Measurements from ENCODE around the gene SAXO2.
"Not testable (repeated sequence)": the region's sequence is repeated elsewhere in the genome, so short reads cannot be mapped to it uniquely, and the experiment has no call there.

SAXO2 gene, protein sequence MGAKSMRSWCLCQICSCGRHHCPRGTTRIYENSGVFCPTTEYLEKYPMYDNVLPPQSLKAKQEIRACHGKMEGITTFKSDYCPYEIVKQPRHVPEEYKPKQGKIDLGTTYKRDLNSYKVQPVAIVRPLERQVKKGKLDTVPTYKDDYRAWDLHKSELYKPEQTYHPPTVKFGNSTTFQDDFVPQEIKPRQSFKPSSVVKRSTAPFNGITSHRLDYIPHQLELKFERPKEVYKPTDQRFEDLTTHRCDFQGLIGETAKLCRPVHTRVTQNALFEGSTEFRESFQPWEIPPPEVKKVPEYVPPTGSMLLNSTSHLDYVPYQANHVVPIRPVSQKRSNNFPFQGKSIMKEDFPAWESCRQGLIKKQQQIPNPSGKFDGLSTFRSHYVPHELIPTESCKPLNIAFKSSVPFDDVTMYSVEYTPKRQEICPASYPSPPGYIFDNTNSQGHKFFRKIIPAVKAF

DNA sequence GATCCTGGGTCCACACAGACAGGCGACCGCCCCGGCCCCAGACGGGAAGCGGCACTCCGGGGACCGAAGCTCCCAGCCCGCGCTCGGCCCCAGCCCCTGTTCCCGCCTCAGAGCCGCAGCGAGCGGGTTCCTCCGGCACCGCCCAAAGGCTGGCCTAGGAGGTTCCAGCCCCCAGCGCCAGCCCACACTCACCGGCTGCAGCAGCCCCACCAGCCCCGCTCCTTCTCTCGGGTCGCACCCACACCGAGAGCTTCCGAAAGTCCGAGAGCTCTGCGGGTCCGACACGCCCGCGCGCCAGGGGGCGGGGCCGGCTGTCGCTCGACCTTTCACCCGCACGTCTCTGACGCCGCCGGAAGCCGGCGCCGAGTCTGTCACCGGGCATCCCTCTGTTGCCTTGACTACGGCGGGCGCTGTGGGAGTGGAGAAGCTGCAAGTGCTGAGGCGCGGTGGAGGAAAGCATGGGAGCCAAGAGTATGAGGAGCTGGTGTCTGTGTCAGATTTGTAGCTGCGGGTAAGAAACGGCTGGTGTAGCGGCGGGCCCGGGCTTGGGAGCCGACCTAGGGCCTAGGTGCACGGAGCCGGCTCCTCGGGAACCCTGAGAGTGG lies at the start of gene SAXO2, which contains the start of gene EFL1:
TSS of gene SAXO2 (plus strand) at position 397 of the 605 bp plus-strand sequence. CDS start at position 459, 62 bp downstream.
TSS of gene EFL1 (minus strand) at position 313 of the 605 bp plus-strand sequence. CDS start 956 bp downstream, outside the sequence.
- intact Hi-C loops (cut with micrococcal nuclease), result no loop called here

DNA sequence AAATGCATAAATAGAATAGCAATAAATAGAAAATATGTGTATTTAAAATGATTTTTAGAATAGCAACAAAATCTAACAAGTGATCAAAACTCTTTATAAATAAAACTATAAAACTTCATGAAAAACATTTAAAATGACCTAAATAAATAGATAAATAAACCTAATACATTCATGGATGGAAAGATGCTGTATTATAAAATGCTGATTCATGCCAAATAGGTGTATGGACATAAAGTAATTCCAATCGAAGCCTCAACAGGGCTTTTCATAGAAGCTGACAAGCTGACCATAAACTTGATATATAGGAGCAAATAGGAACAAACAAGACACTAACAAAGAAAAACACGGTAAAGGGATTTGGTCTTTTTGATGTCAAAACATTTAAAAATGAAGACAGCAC lies 46.5 kb upstream of the SAXO2 start:
- H3K9me3 Mint-ChIP-seq; H3K4me1 Mint-ChIP-seq (ENCODE audit: low read depth); H3K4me3 Mint-ChIP-seq; intact Hi-C loops (cut with micrococcal nuclease); H3K27ac Mint-ChIP-seq; H3K27me3 Mint-ChIP-seq: not testable (repeated sequence)
- H3K36me3 Mint-ChIP-seq (ENCODE audit: low read depth), result peaks cover 74% of the 10 kb centered on the region

More for the DNA sequence above, at the start of gene SAXO2, which contains the start of gene EFL1:
- peak within 1 kb of the TSS; percentile 94 for H3K4me3 Mint-ChIP-seq
- H3K36me3 Mint-ChIP-seq (ENCODE audit: low read depth), result peaks cover 28% of the 10 kb centered on the region
- H3K27ac Mint-ChIP-seq, result peak within 1 kb of the TSS; percentile 91
- no peaks in the 10 kb centered on the region for H3K27me3 Mint-ChIP-seq
- H3K9me3 Mint-ChIP-seq, result no peaks in the 10 kb centered on the region
- H3K4me1 Mint-ChIP-seq (ENCODE audit: low read depth), result peaks cover 33% of the 10 kb centered on the region

DNA sequence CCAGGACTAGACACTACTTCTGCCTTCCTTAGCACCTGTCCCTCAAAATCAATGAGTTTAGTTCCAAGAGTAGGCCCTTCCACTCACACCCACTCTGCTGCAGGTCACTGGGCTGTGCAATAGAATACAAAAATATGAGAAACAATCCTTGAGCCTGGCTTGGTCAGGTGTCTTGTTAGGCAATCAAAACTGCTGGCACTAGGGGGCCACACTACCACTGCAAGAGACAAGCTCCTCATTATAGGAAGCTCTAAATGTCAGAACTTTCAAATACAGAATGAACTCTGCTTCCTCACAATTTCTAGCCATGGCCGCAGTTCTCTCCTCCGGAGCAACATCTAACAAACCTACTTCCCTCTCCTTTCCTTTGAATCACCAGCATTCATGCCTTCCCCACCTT lies 41.1 kb upstream of the SAXO2 start:
- H3K9me3 Mint-ChIP-seq; H3K4me3 Mint-ChIP-seq; H3K27me3 Mint-ChIP-seq; intact Hi-C loops (cut with micrococcal nuclease): not testable (repeated sequence)
- Mint-ChIP-seq H3K36me3 (ENCODE audit: low read depth) (peaks cover 57% of the 10 kb centered on the region), H3K4me1 (ENCODE audit: low read depth) (peaks cover 15% of the 10 kb centered on the region), H3K27ac (peak overlapping the region; percentile 62)

DNA sequence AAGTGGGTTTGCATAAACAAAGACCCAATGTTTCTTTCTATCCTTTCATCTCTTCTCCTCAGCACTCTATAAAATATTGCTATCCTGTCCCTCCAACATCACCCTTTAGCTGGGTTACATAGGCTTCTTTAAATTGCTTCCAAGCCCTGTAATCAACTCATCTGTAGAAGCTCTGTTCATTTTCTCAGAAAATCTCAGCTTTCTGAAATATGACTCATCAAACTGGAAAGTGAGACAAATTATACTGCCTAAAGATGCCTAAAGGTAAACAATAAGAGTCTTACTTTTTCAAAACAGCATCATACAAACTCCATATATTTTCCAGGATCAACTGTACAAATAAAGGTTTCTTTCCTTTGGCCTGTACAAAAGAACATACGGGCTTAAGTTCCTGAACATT lies 33.9 kb upstream of the SAXO2 start:
- Mint-ChIP-seq H3K36me3 (ENCODE audit: low read depth) (peaks cover 49% of the 10 kb centered on the region), H3K9me3 (no peaks in the 10 kb centered on the region), H3K4me1 (ENCODE audit: low read depth) (peaks cover 21% of the 10 kb centered on the region), H3K27ac (no peak overlapping the region), H3K4me3 (no peak overlapping the region), H3K27me3 (no peaks in the 10 kb centered on the region)
- intact Hi-C loops (cut with micrococcal nuclease), result no loop called here

DNA sequence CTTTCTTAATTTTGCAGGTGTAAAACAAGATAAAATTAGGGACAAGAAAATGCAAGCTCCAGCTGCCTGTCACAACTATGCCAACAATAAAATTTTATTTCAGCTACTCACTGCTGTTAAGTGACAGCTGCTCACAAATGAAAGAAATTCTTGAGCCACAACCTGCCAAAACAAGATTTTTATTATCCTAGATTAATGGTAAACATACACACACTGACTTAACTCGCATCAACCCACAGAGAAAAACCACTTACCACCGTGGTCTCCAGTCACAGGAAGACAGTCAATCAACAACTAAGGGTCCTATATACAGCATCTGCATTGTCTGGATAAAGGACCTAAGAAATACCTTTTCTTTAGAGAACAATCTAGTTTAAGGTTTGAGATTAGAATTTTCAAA lies 31.4 kb upstream of the SAXO2 start:
- intact Hi-C loops (cut with micrococcal nuclease), result no loop called here
- Mint-ChIP-seq H3K27ac (no peak overlapping the region), H3K27me3 (no peaks in the 10 kb centered on the region), H3K9me3 (no peaks in the 10 kb centered on the region), H3K36me3 (ENCODE audit: low read depth) (peaks cover 43% of the 10 kb centered on the region), H3K4me3 (no peak overlapping the region), H3K4me1 (ENCODE audit: low read depth) (peaks cover 22% of the 10 kb centered on the region)

DNA sequence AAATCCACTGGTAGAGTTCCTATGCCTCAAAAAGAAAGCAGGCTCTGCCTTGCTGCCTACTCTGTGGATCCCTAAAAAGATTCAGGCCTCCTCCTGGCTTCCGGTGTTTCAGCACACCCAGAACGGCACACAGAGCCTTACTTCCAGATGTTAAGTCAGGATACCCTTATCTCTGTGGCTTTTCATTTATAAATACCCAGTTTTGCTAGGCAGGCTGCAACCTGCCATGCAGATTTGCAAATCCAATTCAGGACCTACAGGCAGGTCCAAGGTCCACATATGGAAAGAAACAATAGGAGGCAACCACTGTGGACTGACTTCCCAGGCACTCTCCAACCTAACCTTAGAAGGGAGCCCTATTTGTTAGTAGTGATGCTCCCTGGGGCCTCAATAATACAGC lies 30.8 kb upstream of the SAXO2 start:
- Mint-ChIP-seq H3K27me3 (no peaks in the 10 kb centered on the region), H3K36me3 (ENCODE audit: low read depth) (peaks cover 43% of the 10 kb centered on the region), H3K27ac (no peak overlapping the region), H3K4me1 (ENCODE audit: low read depth) (peaks cover 16% of the 10 kb centered on the region), H3K4me3 (no peak overlapping the region), H3K9me3 (no peaks in the 10 kb centered on the region)
- intact Hi-C loops (cut with micrococcal nuclease), result no loop called here

DNA sequence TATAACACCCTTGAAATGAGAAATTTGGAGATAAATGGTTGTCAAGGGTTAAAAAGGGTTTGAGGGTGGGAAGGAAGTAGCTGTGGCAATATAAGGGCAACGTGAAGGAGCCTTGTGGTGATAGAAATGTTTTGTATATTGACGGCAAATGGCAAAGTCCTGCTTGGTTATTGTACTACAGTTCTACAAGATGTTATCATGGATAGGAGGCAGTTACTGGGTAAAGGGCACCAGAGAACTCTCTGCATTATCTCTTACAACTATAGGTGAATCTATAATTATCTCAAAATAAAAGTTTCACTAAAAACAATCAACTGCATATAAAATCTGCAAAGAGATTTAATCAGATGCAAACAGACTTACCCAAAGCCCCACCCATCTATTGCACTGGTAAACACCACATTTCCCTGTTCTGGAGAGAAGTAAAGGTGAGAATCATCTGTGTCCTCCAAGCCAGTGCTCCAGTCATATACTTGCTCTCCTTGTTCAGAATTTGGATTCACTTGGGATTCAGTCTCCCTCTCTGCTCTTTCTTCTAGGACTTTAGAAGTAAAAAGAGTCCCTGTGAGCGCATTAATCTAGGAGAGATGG lies 24.6 kb upstream of the SAXO2 start:
- Mint-ChIP-seq H3K4me1 (ENCODE audit: low read depth) (peaks cover 12% of the 10 kb centered on the region), H3K36me3 (ENCODE audit: low read depth) (peaks cover 50% of the 10 kb centered on the region)
- intact Hi-C loops (cut with micrococcal nuclease); H3K27me3 Mint-ChIP-seq; H3K4me3 Mint-ChIP-seq; H3K27ac Mint-ChIP-seq; H3K9me3 Mint-ChIP-seq: not testable (repeated sequence)

DNA sequence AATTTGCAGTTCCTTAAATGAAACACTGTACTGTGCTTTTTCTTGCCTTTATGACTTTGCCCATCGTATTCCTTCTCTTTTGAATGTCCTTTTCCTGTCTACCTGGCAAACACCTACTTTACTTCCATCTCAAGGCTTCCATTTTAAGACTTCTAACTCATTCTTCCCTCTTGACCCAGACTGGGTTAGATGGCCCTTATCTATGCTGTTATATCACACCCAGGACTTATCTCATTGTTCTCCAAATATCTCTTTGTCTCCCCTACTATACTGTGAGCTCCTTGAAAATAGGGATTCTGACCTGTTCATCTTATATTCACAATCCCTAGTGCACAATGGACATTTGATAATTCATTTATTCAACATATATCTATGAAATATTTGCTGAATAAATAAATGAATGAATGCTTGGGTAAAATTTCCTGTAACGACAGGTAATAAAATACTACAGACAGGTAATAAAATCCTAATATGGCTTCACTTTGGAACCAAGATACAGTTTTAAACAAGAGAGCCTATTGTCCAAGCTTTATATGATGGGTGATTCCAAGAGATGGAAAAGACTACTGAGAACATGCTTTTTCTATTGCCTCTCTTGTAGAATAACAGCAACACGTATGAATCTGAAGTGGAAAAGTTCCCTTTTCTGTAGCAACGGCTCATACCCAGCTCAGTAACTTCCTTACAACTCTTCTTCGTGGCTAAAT lies 22.8 kb upstream of the SAXO2 start:
- Mint-ChIP-seq H3K36me3 (ENCODE audit: low read depth) (peaks cover 57% of the 10 kb centered on the region), H3K4me1 (ENCODE audit: low read depth) (peaks cover 9% of the 10 kb centered on the region), H3K27ac (no peak overlapping the region), H3K9me3 (no peaks in the 10 kb centered on the region), H3K4me3 (no peak overlapping the region), H3K27me3 (no peaks in the 10 kb centered on the region)
- intact Hi-C loops (cut with micrococcal nuclease), result no loop called here

DNA sequence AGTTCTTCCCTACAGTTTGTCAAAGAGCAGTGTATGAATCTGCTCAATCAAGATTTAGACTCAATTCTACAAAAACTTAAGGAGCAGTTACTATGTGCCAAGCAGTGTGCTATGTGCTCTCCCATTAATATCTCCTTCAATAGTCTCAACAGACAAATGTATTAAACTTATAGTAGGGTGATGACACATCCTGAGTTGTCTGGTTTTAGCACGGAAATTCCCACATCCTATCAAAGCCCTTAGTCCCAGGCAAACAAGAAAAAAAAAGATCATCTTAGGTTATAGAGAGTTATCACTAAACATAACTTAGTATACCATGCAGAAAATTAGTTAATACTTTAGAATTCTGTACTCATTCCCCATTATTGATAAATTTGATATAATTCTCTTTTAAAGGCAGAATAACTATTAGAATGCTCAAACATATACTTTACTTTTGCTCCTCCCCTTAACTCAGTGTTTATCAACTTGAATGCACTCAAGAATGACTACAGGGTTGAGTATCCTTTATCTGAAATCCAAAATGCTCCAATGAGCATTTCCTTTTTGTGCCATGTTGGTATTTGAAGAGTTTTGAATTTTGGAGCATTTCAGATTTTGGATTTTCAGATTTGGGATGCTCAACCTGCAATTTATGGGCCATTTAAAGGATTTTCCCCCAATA lies 20.6 kb upstream of the SAXO2 start:
- intact Hi-C loops (cut with micrococcal nuclease); H3K4me3 Mint-ChIP-seq; H3K4me1 Mint-ChIP-seq (ENCODE audit: low read depth); H3K9me3 Mint-ChIP-seq; H3K27ac Mint-ChIP-seq; H3K27me3 Mint-ChIP-seq: not testable (repeated sequence)
- H3K36me3 Mint-ChIP-seq (ENCODE audit: low read depth), result peaks cover 63% of the 10 kb centered on the region

DNA sequence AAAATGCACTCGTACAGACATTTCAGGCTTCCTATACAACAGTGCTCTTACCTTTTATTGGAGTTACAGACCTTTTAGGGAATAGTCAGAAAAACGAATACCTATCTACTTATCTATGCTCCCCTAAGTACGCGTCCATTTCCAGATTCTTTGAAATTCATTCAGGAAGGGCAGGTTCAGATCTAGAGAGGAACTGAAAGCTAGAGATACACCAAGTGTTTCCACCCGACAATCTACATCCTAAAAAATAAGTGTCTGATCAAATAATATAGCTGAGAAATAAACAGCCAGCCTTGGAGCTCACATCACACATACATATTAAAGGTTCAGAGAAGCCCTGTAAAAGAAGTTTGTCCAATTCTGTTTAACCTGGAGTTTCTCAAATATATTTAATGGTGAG lies 19.0 kb upstream of the SAXO2 start:
- H3K4me1 Mint-ChIP-seq (ENCODE audit: low read depth); H3K4me3 Mint-ChIP-seq; H3K9me3 Mint-ChIP-seq; intact Hi-C loops (cut with micrococcal nuclease); H3K27me3 Mint-ChIP-seq: not testable (repeated sequence)
- peaks cover 57% of the 10 kb centered on the region for H3K36me3 Mint-ChIP-seq (ENCODE audit: low read depth)
- peak overlapping the region; percentile 49 for H3K27ac Mint-ChIP-seq

DNA sequence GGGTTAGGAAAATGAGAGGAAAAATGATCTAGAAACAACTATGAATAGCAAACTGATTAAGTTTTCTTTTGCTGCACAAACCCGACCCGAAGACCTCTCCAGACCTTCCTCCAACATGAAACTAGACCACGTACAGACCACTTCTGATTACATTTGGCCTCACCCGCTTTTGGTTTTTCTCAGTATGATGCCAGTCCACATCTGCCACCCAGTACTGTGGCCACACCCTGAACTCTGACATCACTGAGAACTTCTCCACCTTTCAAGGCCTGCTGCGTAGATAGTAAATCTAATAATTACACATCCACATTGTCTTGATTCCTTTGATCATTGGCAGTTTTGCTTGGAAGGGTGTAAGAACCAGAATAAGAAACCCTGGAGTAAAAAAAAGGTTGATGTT lies 16.7 kb upstream of the SAXO2 start:
- intact Hi-C loops (cut with micrococcal nuclease); H3K4me3 Mint-ChIP-seq; H3K4me1 Mint-ChIP-seq (ENCODE audit: low read depth); H3K9me3 Mint-ChIP-seq; H3K27me3 Mint-ChIP-seq: not testable (repeated sequence)
- Mint-ChIP-seq H3K36me3 (ENCODE audit: low read depth) (peaks cover 39% of the 10 kb centered on the region), H3K27ac (peak overlapping the region; percentile 0)

DNA sequence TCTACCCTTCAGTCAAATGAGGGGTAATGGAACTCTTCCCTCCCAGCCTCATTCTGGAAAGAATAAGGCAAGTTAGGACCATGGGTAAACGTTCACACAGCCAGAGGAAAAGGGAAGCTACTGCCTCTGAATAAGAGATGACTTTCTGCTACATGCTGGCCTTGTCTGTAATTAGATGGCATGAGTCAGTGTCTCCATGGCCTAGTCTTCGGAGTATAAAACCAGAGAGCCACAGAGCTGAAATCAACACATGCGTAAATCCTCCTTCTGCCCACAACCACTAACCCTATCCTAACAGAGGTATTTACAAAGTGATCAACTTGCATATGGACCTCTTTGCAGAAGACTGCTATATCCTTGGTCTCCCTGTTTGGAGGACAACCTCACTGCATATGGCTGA lies 14.4 kb upstream of the SAXO2 start:
- H3K4me3 Mint-ChIP-seq; H3K27ac Mint-ChIP-seq; intact Hi-C loops (cut with micrococcal nuclease); H3K4me1 Mint-ChIP-seq (ENCODE audit: low read depth); H3K9me3 Mint-ChIP-seq; H3K27me3 Mint-ChIP-seq: not testable (repeated sequence)
- peaks cover 52% of the 10 kb centered on the region for H3K36me3 Mint-ChIP-seq (ENCODE audit: low read depth)

DNA sequence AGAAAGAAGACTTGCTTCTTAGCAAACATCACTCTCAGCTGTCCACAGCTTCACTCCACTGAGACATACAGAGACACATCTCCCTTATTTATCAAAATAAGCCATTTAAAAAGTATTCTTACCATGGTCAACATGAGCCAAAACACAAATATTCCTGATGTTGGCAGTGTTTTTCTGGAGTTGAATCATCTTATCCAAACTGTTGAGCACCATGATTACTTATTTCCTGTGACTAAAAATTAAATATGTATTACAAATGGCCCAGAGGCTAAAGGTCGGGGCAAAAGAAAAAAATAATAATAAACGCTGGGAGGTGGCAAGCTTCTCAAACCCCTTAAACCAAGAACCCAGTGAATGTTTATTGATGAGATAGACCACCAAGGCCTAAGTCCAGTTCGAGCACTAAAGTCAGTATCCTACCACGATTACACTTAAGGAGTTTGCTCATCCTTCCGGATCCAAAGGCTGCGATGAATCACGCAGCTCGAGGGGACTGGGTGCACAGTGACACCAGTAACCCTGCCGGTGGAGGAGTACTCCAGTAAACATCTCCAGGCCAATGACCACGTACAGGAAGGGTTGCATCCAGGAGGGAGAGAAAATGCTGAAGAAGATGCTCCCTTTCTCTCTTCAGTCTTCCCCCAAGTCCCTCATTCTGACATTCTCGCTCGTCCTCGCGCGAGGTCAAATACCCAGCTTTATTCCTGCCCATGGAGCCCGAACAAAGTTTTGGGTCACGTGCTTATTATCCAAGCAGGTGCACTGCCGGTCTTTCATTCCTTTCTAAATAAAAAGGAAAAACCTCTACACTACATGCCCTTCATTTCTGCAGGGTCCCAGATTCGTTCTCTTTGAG lies 824 bp upstream of the SAXO2 start:
- Mint-ChIP-seq H3K36me3 (ENCODE audit: low read depth) (peaks cover 35% of the 10 kb centered on the region), H3K4me3 (peak overlapping the region; percentile 94), H3K4me1 (ENCODE audit: low read depth) (peaks cover 33% of the 10 kb centered on the region), H3K27ac (peak overlapping the region; percentile 91)
- intact Hi-C loops (cut with micrococcal nuclease); H3K27me3 Mint-ChIP-seq; H3K9me3 Mint-ChIP-seq: not testable (repeated sequence)
